Endothelial cell of umbilical vein (primary cell): ENCODE measurements around the gene CAPN8. TPM values are rescaled to one million over a fixed set of nuclear protein-coding genes. Genes with fewer than 3 reads are reported as not detected.

Experiments used
- BruUV-seq: library from RNA; stranded (reverse); fragments of 400-500 nt; replicated peaks from 2 replicates; lab custom pipeline; 2021; lab: Mats Ljungman, UMichigan
- CTCF ChIA-PET: fragments of 300-600, 350-600 bp; sonication (Branson Sonifier 250); formaldehyde crosslinking; loops from one replicate; lab custom pipeline; 2021; ENCODE audit warnings: antibody characterized with exemption, inconsistent platforms; lab: Charles Lee
- POLR2A ChIA-PET: fragments of 300-600, 350-600 bp; sonication (Branson Sonifier 250); formaldehyde crosslinking; loops from one replicate; lab custom pipeline; 2021; ENCODE audit warnings: antibody characterized with exemption, inconsistent platforms; lab: Charles Lee
- DNase-seq: peaks from one replicate; pipeline ENCODE4 v3.0.0-alpha.2; 2011; ENCODE audit warnings: low read depth, low spot score
- FAIRE-seq: peaks from 2 replicates; lab custom pipeline; 2011; peaks lifted over from hg19 to GRCh38; lab: Jason Lieb, UNC
- H2AFZ ChIP-seq: 2 replicates; pipeline ENCODE4 v1.6.0; 2012; ENCODE audit warnings: low read depth, low read length, control low read depth, inconsistent platforms
- H3K27ac ChIP-seq: 2 replicates; pipeline ENCODE4 v1.5.1; 2011; ENCODE audit warnings: low read depth, mild to moderate bottlenecking, control low read depth, low read length, moderate library complexity; ENCODE audit not compliant: insufficient read depth
- H3K27me3 ChIP-seq, 2 experiments: 2 replicates each; pipeline versions ENCODE4 v1.6.0 to v1.6.1; 2011; ENCODE audit warnings: low read length in 2 of 2, mixed read lengths in 1 of 2; ENCODE audit not compliant: control insufficient read depth in 2 of 2, insufficient read depth in 2 of 2
- H3K36me3 ChIP-seq, 2 experiments: 2 replicates in 1 of 2; 3 replicates in 1 of 2; pipeline ENCODE4 v1.5.1; 2011; ENCODE audit warnings: low read length in 2 of 2, mild to moderate bottlenecking in 1 of 2, moderate library complexity in 1 of 2; ENCODE audit not compliant: control insufficient read depth in 2 of 2, insufficient read depth in 2 of 2; ENCODE audit errors: extremely low read depth in 1 of 2
- H3K4me1 ChIP-seq: 3 replicates; pipeline ENCODE4 v1.5.1; 2011; ENCODE audit warnings: mild to moderate bottlenecking, low read length; ENCODE audit not compliant: control insufficient read depth, insufficient read depth; ENCODE audit errors: extremely low read depth
- H3K4me2 ChIP-seq: 2 replicates; pipeline ENCODE4 v1.6.1; 2011; ENCODE audit warnings: low read length, control low read depth, mixed read lengths; ENCODE audit not compliant: insufficient read depth
- H3K4me3 ChIP-seq, 3 experiments: fragments of 200-600 bp in 1 of 3; sonication (generic), shearing (Covaris generic) in 1 of 3; replicated peaks in 1 of 3; 2 replicates each; pipeline ENCODE4 v1.5.1; 2011 to 2016; ENCODE audit warnings: control low read depth in 3 of 3, low read length in 3 of 3, mild to moderate bottlenecking in 2 of 3, inconsistent platforms in 1 of 3, low read depth in 1 of 3, moderate library complexity in 1 of 3; ENCODE audit not compliant: insufficient read depth in 1 of 3
- H3K79me2 ChIP-seq: 2 replicates; pipeline ENCODE4 v1.6.0; 2012; ENCODE audit warnings: low read length, inconsistent platforms; ENCODE audit not compliant: control insufficient read depth, insufficient read depth
- H3K9ac ChIP-seq: replicated peaks from 2 replicates; pipeline ENCODE3; 2011; ENCODE audit warnings: low read length, control low read depth; ENCODE audit not compliant: insufficient read depth; ENCODE audit errors: extremely low read depth
- H3K9me1 ChIP-seq: replicated peaks from 3 replicates; pipeline ENCODE4 v1.6.0; 2011; ENCODE audit warnings: mild to moderate bottlenecking, low read length; ENCODE audit not compliant: control insufficient read depth, insufficient read depth; ENCODE audit errors: extremely low read depth
- H3K9me3 ChIP-seq: replicated peaks from 2 replicates; pipeline ENCODE4 v1.5.1; 2012; ENCODE audit warnings: low read length, inconsistent platforms; ENCODE audit not compliant: control insufficient read depth, insufficient read depth
- H4K20me1 ChIP-seq: replicated peaks from 2 replicates; pipeline ENCODE3; 2011; ENCODE audit warnings: mild to moderate bottlenecking, low read length; ENCODE audit not compliant: control insufficient read depth, insufficient read depth; ENCODE audit errors: extremely low read depth
- CTCF ChIP-seq, 2 donors: IDR thresholded peaks; 1 replicate in 1 of 2; 2 replicates in 1 of 2; pipeline ENCODE4 v1.5.1; 2011; ENCODE audit warnings: low read length in 2 of 2, mild to moderate bottlenecking in 2 of 2, moderate library complexity in 2 of 2, control low read depth in 1 of 2, inconsistent platforms in 1 of 2, low read depth in 1 of 2; ENCODE audit not compliant: insufficient read depth in 1 of 2; ENCODE audit errors: extremely low read depth in 1 of 2
- EZH2 ChIP-seq: IDR thresholded peaks from 2 replicates; pipeline ENCODE4 v1.6.1; 2012; ENCODE audit warnings: borderline replicate concordance, low read depth, mild to moderate bottlenecking, moderate library complexity, low read length, inconsistent platforms; ENCODE audit not compliant: severe bottlenecking
- FOS ChIP-seq: IDR thresholded peaks from 2 replicates; pipeline ENCODE4 v1.6.1; 2011; ENCODE audit warnings: mild to moderate bottlenecking, low read length, moderate library complexity, borderline replicate concordance; ENCODE audit not compliant: insufficient read depth
- GATA2 ChIP-seq: IDR thresholded peaks from 2 replicates; pipeline ENCODE4 v1.7.0; 2011; ENCODE audit warnings: low read depth, mild to moderate bottlenecking, moderate library complexity, mixed read lengths, low read length; ENCODE audit not compliant: insufficient read length, insufficient read depth
- JUN ChIP-seq: IDR thresholded peaks from 2 replicates; pipeline ENCODE4 v1.6.1; 2011; ENCODE audit warnings: borderline replicate concordance, low read depth; ENCODE audit not compliant: insufficient read length, insufficient read depth
- MAX ChIP-seq: IDR thresholded peaks from 2 replicates; pipeline ENCODE4 v1.6.1; 2011; ENCODE audit not compliant: insufficient read depth, insufficient read length
- MYC ChIP-seq: IDR thresholded peaks from one replicate; pipeline ENCODE4 v1.6.1; 2011; ENCODE audit warnings: mild to moderate bottlenecking, low read depth, low read length
- POLR2A ChIP-seq: IDR thresholded peaks from 2 replicates; pipeline ENCODE4 v1.6.1; 2012; ENCODE audit warnings: low read depth, mild to moderate bottlenecking, control low read depth, low read length
- POLR2AphosphoS5 ChIP-seq: IDR thresholded peaks from 2 replicates; pipeline ENCODE4 v1.6.1; 2012; ENCODE audit warnings: low read depth, mild to moderate bottlenecking, control low read depth, low read length, moderate library complexity; ENCODE audit not compliant: insufficient read depth
- dilution Hi-C: fragments of 300-500 bp; cut with MboI; formaldehyde crosslinking; loops from one replicate; pipeline ENCODE4 v1.15.0; 2019; ENCODE audit warnings: low sequenced_read_pairs; ENCODE audit not compliant: extremely low pct_ligation_motif_present
- intact Hi-C: fragments of 100-400 bp; cut with micrococcal nuclease; formaldehyde crosslinking; loops from one replicate; pipeline ENCODE4 v1.10.0; 2022
- polyA plus RNA-seq, 4 experiments: library from polyadenylated mRNA; depleted of rRNA in 3 of 4; stranded (reverse) in 3 of 4; unstranded in 1 of 4; fragments of >200 nt; gene quantifications; 2 replicates each; pipeline versions ENCODE4 v1.2.1 to v1.2.3, GENCODE V29; 2011 to 2012; ENCODE audit warnings: missing spikeins in 1 of 4
- total RNA-seq: library from RNA; stranded (reverse); gene quantifications from 2 replicates; pipeline ENCODE4 v1.2.3, GENCODE V29; 2021

CAPN8 gene
- total and polyA plus RNA-seq, 2 donors (not counting 3 experiments of a cell fraction or from before 2014, with no cell fraction given): not detected

- Histone ChIP-seq H3K79me2 (no peaks in the 10 kb centered on the region), H3K9me1 (no peaks in the 10 kb centered on the region), H2AFZ (no peak overlapping the region), H3K4me1 (no peaks in the 10 kb centered on the region), H3K4me2 (no peak overlapping the region), H4K20me1 (no peaks in the 10 kb centered on the region), H3K9me3 (no peaks in the 10 kb centered on the region), H3K4me3 (no peak overlapping the region), H3K36me3 (no peaks in the 10 kb centered on the region), H3K27me3 (no peaks in the 10 kb centered on the region), H3K27ac (no peak overlapping the region), H3K9ac (no peak overlapping the region)
- TF ChIP-seq POLR2AphosphoS5 (no peak), FOS (no peak), POLR2A (no peak), EZH2 (no peak), JUN (no peak), MYC (no peak), MAX (no peak), CTCF (IDR thresholded peaks at IDR 0.05; ENCODE audit: extremely low read depth in 1 of 2, insufficient read depth in 1 of 2, low read depth in 1 of 2, low read length in 2 of 2) (no peak), GATA2 (no peak)
- ChIA-PET CTCF (no interaction called here), POLR2A (no interaction called here)
- intact Hi-C loops (no loop called here), dilution Hi-C loops (no loop called here)
- no peak for FAIRE-seq
- no TSS peak for BruUV-seq
- DNase-seq: no peak
These were observed 11.4 kb downstream of the CAPN8 start for GRCh38 chr1:223654083-223654482.
